BJ (cell line): ENCODE results near the gene ANKK1. TPM values are rescaled to one million over a fixed set of nuclear protein-coding genes. Genes with fewer than 3 reads are reported as not detected.

Source experiments
- CTCF ChIA-PET: fragments of 350-600 bp; formaldehyde crosslinking; extraction: SDS; loops from one replicate; lab custom pipeline; 2021; ENCODE audit warnings: antibody characterized with exemption, inconsistent platforms; lab: Yijun Ruan, JAX
- POLR2A ChIA-PET: fragments of 300-600 bp; sonication (Branson Sonifier 250); formaldehyde crosslinking; extraction: SDS; loops from one replicate; lab custom pipeline; 2021; ENCODE audit warnings: antibody characterized with exemption; lab: Charles Lee
- DNase-seq: peaks from one replicate; pipeline ENCODE4 v3.0.0-alpha.2; 2011; ENCODE audit warnings: low read depth
- H3K27me3 ChIP-seq: 2 replicates; pipeline ENCODE4 v1.6.0; 2011; ENCODE audit warnings: low read length; ENCODE audit not compliant: control insufficient read depth, insufficient read depth
- H3K36me3 ChIP-seq: 2 replicates; pipeline ENCODE4 v1.5.1; 2011; ENCODE audit warnings: low read length; ENCODE audit not compliant: control insufficient read depth, insufficient read depth
- H3K4me3 ChIP-seq: 2 replicates; pipeline ENCODE4 v1.5.1; 2011; ENCODE audit warnings: low read depth, mild to moderate bottlenecking, control low read depth, low read length
- CTCF ChIP-seq: IDR thresholded peaks from 2 replicates; pipeline ENCODE4 v1.5.1; 2011; ENCODE audit warnings: low read depth, mild to moderate bottlenecking, control low read depth, inconsistent platforms, low read length, moderate library complexity; ENCODE audit not compliant: insufficient read depth
- polyA plus RNA-seq: library from polyadenylated mRNA; depleted of rRNA; stranded (reverse); fragments of >200 nt; gene quantifications from 2 replicates; pipeline ENCODE4 v1.2.3, GENCODE V29; 2011

The ANKK1 gene
- polyA plus RNA-seq, 1 experiment, result not detected

- Histone ChIP-seq H3K27me3 (peaks cover 2% of the 10 kb centered on the region; the same call in 1 of the 2 replicates), H3K36me3 (no peaks in the 10 kb centered on the region), H3K4me3 (no peak overlapping the region)
- ChIA-PET CTCF (interaction anchor here (0.7 kb wide), 1 partner anchor 855 kb away, joined by 3 read pairs; no protein-coding TSS in a partner anchor), POLR2A (no interaction called here)
- TF ChIP-seq CTCF, result no peak
- DNase-seq, result no peak
These were observed 18.3 kb downstream of the ANKK1 start for GRCh38 chr11:113405724-113406478.

- no peak for DNase-seq
These were observed 19.6 kb downstream of the ANKK1 start for GRCh38 chr11:113407163-113407562.

GRCh38 chr11:113408206-113408605, 20.6 kb downstream of the ANKK1 start:
- ChIA-PET CTCF (no interaction called here), POLR2A (no interaction called here)
- Histone ChIP-seq H3K4me3 (no peak overlapping the region), H3K27me3 (0 out of 2 replicates have a peak, but pooled peaks cover 2% of the 10 kb centered on the region), H3K36me3 (no peaks in the 10 kb centered on the region)
- no peak for DNase-seq
- no peak for TF ChIP-seq CTCF

More at GRCh38 chr11:113407163-113407562, 19.6 kb downstream of the ANKK1 start:
- Histone ChIP-seq H3K36me3 (no peaks in the 10 kb centered on the region), H3K4me3 (no peak overlapping the region), H3K27me3 (0 out of 2 replicates have a peak, but pooled peaks cover 2% of the 10 kb centered on the region)
- POLR2A ChIA-PET, result no interaction called here
- no peak for TF ChIP-seq CTCF
- CTCF ChIA-PET, result interaction anchor here (0.8 kb wide), 1 partner anchor 16 kb away, joined by 3 read pairs; no protein-coding TSS in a partner anchor

GRCh38 chr11:113408887-113409286, 21.3 kb downstream of the ANKK1 start:
- Histone ChIP-seq H3K36me3 (no peaks in the 10 kb centered on the region), H3K4me3 (no peak overlapping the region), H3K27me3 (0 out of 2 replicates have a peak, but pooled peaks cover 2% of the 10 kb centered on the region)
- TF ChIP-seq CTCF, result no peak
- DNase-seq, result no peak
- ChIA-PET POLR2A (no interaction called here), CTCF (no interaction called here)

- 0 out of 2 replicates have a peak, but pooled peaks cover 2% of the 10 kb centered on the region for H3K27me3 ChIP-seq
- TF ChIP-seq CTCF, result no peak
- no peak for DNase-seq
- no peaks in the 10 kb centered on the region for H3K36me3 ChIP-seq
- POLR2A ChIA-PET, result no interaction called here
- CTCF ChIA-PET, result no interaction called here
- H3K4me3 ChIP-seq, result no peak overlapping the region
These were observed 21.9 kb downstream of the ANKK1 start for GRCh38 chr11:113409526-113409925.
